Mesodermal cell (in vitro differentiated cells): ENCODE measurements around the gene CHRNA10.
"Not testable (repeated sequence)": the region's sequence is repeated elsewhere in the genome, so short reads cannot be mapped to it uniquely, and the experiment has no call there.

ENCODE experiments used
- H3K27ac ChIP-seq: 2 replicates; pipeline ENCODE4 v1.7.0; 2013; ENCODE audit warnings: mild to moderate bottlenecking, low read depth, low read length, moderate library complexity; ENCODE audit not compliant: severe bottlenecking
- H3K36me3 ChIP-seq: 2 replicates; pipeline ENCODE4 v1.7.1; 2013; ENCODE audit warnings: mild to moderate bottlenecking, low read length, moderate library complexity; ENCODE audit not compliant: control insufficient read depth, insufficient read depth
- H3K4me1 ChIP-seq: one replicate; pipeline ENCODE4 v1.7.1; 2013; ENCODE audit warnings: mild to moderate bottlenecking, low read length; ENCODE audit not compliant: insufficient read depth, control insufficient read depth, poor library complexity, severe bottlenecking
- H3K4me3 ChIP-seq: 2 replicates; pipeline ENCODE4 v1.7.0; 2013; ENCODE audit warnings: low read length, control low read depth, mild to moderate bottlenecking; ENCODE audit not compliant: insufficient read depth, poor library complexity, severe bottlenecking; ENCODE audit errors: extremely low read depth
- H3K9me3 ChIP-seq: 2 replicates; pipeline ENCODE4 v1.7.1; 2013; ENCODE audit warnings: mild to moderate bottlenecking, low read length, moderate library complexity; ENCODE audit not compliant: control insufficient read depth
- WGBS, 2 experiments: methylation state at CpG; one replicate each; pipeline ENCODE4 v1.1.5; 2013; ENCODE audit warnings: missing lambda C conversion rate in 2 of 2; ENCODE audit not compliant: insufficient coverage in 2 of 2; 5-methylcytosine and 5-hydroxymethylcytosine counted together

Gene CHRNA10

GRCh38 chr11:3665336-3666022 is 5.7 kb downstream of the CHRNA10 start:
- Histone ChIP-seq H3K4me1 (no peaks in the 10 kb centered on the region), H3K9me3 (no peaks in the 10 kb centered on the region), H3K36me3 (peaks cover 36% of the 10 kb centered on the region), H3K27ac (no peak overlapping the region), H3K4me3 (no peak overlapping the region)
- 95 to 96% methylated on average over 6 of the region's 6 CpGs for WGBS, 2 experiments

GRCh38 chr11:3664032-3664630 is 7.1 kb downstream of the CHRNA10 start:
- 90 to 93% methylated on average over 9 to 10 of the region's 10 CpGs for whole genome bisulfite sequencing, 2 experiments
- H3K4me1 ChIP-seq = no peaks in the 10 kb centered on the region
- peaks cover 24% of the 10 kb centered on the region for H3K36me3 ChIP-seq
- no peak overlapping the region for H3K27ac ChIP-seq
- H3K4me3 ChIP-seq = no peak overlapping the region
- no peaks in the 10 kb centered on the region for H3K9me3 ChIP-seq

- H3K9me3 ChIP-seq = no peaks in the 10 kb centered on the region
- H3K4me3 ChIP-seq = no peak overlapping the region
- H3K36me3 ChIP-seq = peaks cover 19% of the 10 kb centered on the region
- no peak overlapping the region for H3K27ac ChIP-seq
- H3K4me1 ChIP-seq = no peaks in the 10 kb centered on the region
Measured at GRCh38 chr11:3662856-3663255, 8.3 kb downstream of the CHRNA10 start.

GRCh38 chr11:3660960-3661359 is 10.2 kb downstream of the CHRNA10 start:
- Histone ChIP-seq H3K4me3 (no peak overlapping the region), H3K36me3 (peaks cover 9% of the 10 kb centered on the region), H3K4me1 (no peaks in the 10 kb centered on the region), H3K9me3 (no peaks in the 10 kb centered on the region), H3K27ac (no peak overlapping the region)
- WGBS, 2 experiments = 82 to 95% methylated on average over 2 of the region's 2 CpGs

- 94 to 96% methylated on average over 30 to 33 of the region's 33 CpGs for WGBS, 2 experiments
- Histone ChIP-seq H3K4me3 (no peak overlapping the region), H3K9me3 (no peaks in the 10 kb centered on the region), H3K36me3 (peaks cover 6% of the 10 kb centered on the region), H3K4me1 (no peaks in the 10 kb centered on the region), H3K27ac (no peak overlapping the region)
Measured at GRCh38 chr11:3659595-3660515, 11.3 kb downstream of the CHRNA10 start.

GRCh38 chr11:3658252-3658651 is 12.9 kb downstream of the CHRNA10 start:
- Histone ChIP-seq H3K4me3 (no peak overlapping the region), H3K36me3 (no peaks in the 10 kb centered on the region), H3K9me3 (no peaks in the 10 kb centered on the region), H3K27ac (no peak overlapping the region), H3K4me1 (no peaks in the 10 kb centered on the region)
- 91 to 100% methylated on average over 6 to 7 of the region's 8 CpGs for WGBS, 2 experiments

GRCh38 chr11:3657331-3657730 is 13.9 kb downstream of the CHRNA10 start:
- H3K9me3 ChIP-seq, H3K4me1 ChIP-seq, H3K27ac ChIP-seq, H3K4me3 ChIP-seq, H3K36me3 ChIP-seq: not testable (repeated sequence)
- 89 to 100% methylated on average over 2 to 4 of the region's 5 CpGs for WGBS, 2 experiments

- 83 to 84% methylated on average over 2 to 3 of the region's 3 CpGs for WGBS, 2 experiments
- Histone ChIP-seq H3K27ac (no peak overlapping the region), H3K4me1 (no peaks in the 10 kb centered on the region), H3K9me3 (no peaks in the 10 kb centered on the region), H3K4me3 (no peak overlapping the region), H3K36me3 (no peaks in the 10 kb centered on the region)
Measured at GRCh38 chr11:3655547-3655946, 15.6 kb downstream of the CHRNA10 start.

GRCh38 chr11:3652514-3652913 is 18.7 kb downstream of the CHRNA10 start:
- H3K4me1 ChIP-seq, H3K27ac ChIP-seq, H3K36me3 ChIP-seq, H3K4me3 ChIP-seq, H3K9me3 ChIP-seq: not testable (repeated sequence)
- WGBS, 2 experiments = 100% methylated on average over 1 of the region's 3 CpGs; no CpG with 5 or more reads in 1 of the 2 experiments

GRCh38 chr11:3649374-3649773 is 21.8 kb downstream of the CHRNA10 start:
- not testable (repeated sequence) for H3K4me3 ChIP-seq, H3K27ac ChIP-seq, H3K4me1 ChIP-seq, H3K9me3 ChIP-seq, H3K36me3 ChIP-seq
- 44 to 55% methylated on average over 6 of the region's 9 CpGs for WGBS, 2 experiments
